Sigmoid colon (tissue), 4 donors: ENCODE measurements around the gene IL1A.

Experiments used
- CTCF ChIP-seq, 4 experiments: fragments of 450-650 bp in 3 of 4; fragments of 200-600 bp in 1 of 4; IDR thresholded peaks; one replicate each; pipeline ENCODE4 v1.5.1; 2016 to 2019; ENCODE audit warnings: antibody characterized with exemption in 4 of 4, mild to moderate bottlenecking in 3 of 4, moderate library complexity in 2 of 4
- EP300 ChIP-seq, 4 donors: sonication (generic); formaldehyde crosslinking; IDR thresholded peaks; one replicate each; pipeline ENCODE4 v1.6.1; 2017; ENCODE audit warnings: antibody characterized with exemption in 4 of 4
- POLR2A ChIP-seq, 2 donors: fragments of 450-650 bp; IDR thresholded peaks; one replicate each; pipeline ENCODE4 v1.6.1; 2016; ENCODE audit warnings: antibody characterized with exemption in 2 of 2, mild to moderate bottlenecking in 2 of 2, moderate library complexity in 2 of 2

GRCh38 chr2:112758711-112759110 lies 25.6 kb downstream of the IL1A start:
- no peak for TF ChIP-seq POLR2A (IDR thresholded peaks at IDR 0.05)
- no peak for TF ChIP-seq EP300 (IDR thresholded peaks at IDR 0.05)
- TF ChIP-seq CTCF (IDR thresholded peaks at IDR 0.05) = no peak
